NCI-H526 (cell line): Measurements from ENCODE around the gene RALBP1.

Source experiments
- DNase-seq, 2 experiments: peaks; one replicate each; lab custom pipeline; 2025; lab: John Stamatoyannopoulos, UW

The RALBP1 gene

GRCh38 chr18:9547782-9548181 lies 72.5 kb downstream of the RALBP1 start:
- DNase-seq = no peak

- peak in 1 of 2 experiments; percentile 3 for DNase-seq
Measured at GRCh38 chr18:9549405-9549804, 74.1 kb downstream of the RALBP1 start.

GRCh38 chr18:9550429-9550828 lies 75.1 kb downstream of the RALBP1 start:
- no peak for DNase-seq

GRCh38 chr18:9552191-9552590 lies 76.9 kb downstream of the RALBP1 start:
- DNase-seq = no peak

- DNase-seq = no peak
Measured at GRCh38 chr18:9552616-9553015, 77.3 kb downstream of the RALBP1 start.

- DNase-seq = no peak
Measured at GRCh38 chr18:9557250-9557943, 82.1 kb downstream of the RALBP1 start.

- DNase-seq = no peak
Measured at GRCh38 chr18:9558387-9559064, 83.2 kb downstream of the RALBP1 start.

GRCh38 chr18:9559253-9559652 lies 83.9 kb downstream of the RALBP1 start:
- no peak for DNase-seq

- DNase-seq = no peak
Measured at GRCh38 chr18:9561759-9562158, 86.4 kb downstream of the RALBP1 start.

GRCh38 chr18:9562584-9562983 lies 87.3 kb downstream of the RALBP1 start:
- no peak for DNase-seq

- DNase-seq = no peak
Measured at GRCh38 chr18:9563331-9563730, 88.0 kb downstream of the RALBP1 start.

- DNase-seq = no peak
Measured at GRCh38 chr18:9565407-9565806, 90.1 kb downstream of the RALBP1 start.

- DNase-seq = no peak
Measured at GRCh38 chr18:9568186-9568585, 92.9 kb downstream of the RALBP1 start.

GRCh38 chr18:9569178-9569577 lies 93.9 kb downstream of the RALBP1 start:
- no peak for DNase-seq

GRCh38 chr18:9570255-9570654 lies 94.9 kb downstream of the RALBP1 start:
- DNase-seq = no peak

- no peak for DNase-seq
Measured at GRCh38 chr18:9571546-9571945, 96.2 kb downstream of the RALBP1 start.

- no peak for DNase-seq
Measured at GRCh38 chr18:9574473-9575115, 99.3 kb downstream of the RALBP1 start.

- peak; percentile 55 to 83 for DNase-seq
Measured at GRCh38 chr18:9575558-9575957, 100.2 kb downstream of the RALBP1 start.

GRCh38 chr18:9577361-9577760 lies 102.0 kb downstream of the RALBP1 start:
- DNase-seq = no peak

GRCh38 chr18:9578306-9578705 lies 103.0 kb downstream of the RALBP1 start:
- no peak for DNase-seq

GRCh38 chr18:9581667-9582066 lies 106.4 kb downstream of the RALBP1 start:
- no peak for DNase-seq

- DNase-seq = no peak
Measured at GRCh38 chr18:9586814-9587213, 111.5 kb downstream of the RALBP1 start.
